ENCODE measurements around the gene PARD3B. TPM values are rescaled to one million over a fixed set of nuclear protein-coding genes. Genes with fewer than 3 reads are reported as not detected.

The PARD3B gene
- total RNA-seq, 1 experiment from 2014 or later: 2.0 TPM

DNA sequence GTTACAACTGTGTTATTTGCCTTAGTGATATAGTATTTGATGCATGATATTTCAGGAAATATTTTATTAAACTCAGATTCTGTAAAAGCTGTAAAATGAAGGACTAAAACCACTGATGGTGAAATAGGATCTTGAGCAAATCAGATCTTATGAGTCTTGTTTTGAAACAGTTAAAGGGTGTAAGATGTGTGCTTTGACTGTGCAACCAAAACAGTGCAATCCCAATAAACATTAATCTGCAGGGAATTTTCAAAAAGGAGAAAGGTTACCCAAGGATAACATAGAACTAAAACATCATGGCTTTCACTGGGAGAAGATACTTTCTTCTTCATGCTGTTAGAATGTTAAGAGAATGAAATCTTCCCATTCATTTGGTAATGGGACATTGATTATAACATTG lies 378.7 kb downstream of the PARD3B start:
- CTCF ChIA-PET: no interaction called here
- H3K79me2 ChIP-seq (ENCODE audit: insufficient read depth, low read length): no peaks in the 10 kb centered on the region
- POLR2A ChIA-PET: no interaction called here
- H3K9ac ChIP-seq (ENCODE audit: low read length): no peak overlapping the region
- no peak overlapping the region for H3K27ac ChIP-seq (ENCODE audit: low read depth, low read length)
- H3K9me3 ChIP-seq (ENCODE audit: control insufficient read depth in 1 of 2, insufficient read depth in 1 of 2, low read depth in 1 of 2, low read length in 2 of 2): no peaks in the 10 kb centered on the region
- no peaks in the 10 kb centered on the region for H3K9me2 ChIP-seq (ENCODE audit: insufficient read depth)
- H3K4me3 ChIP-seq (replicated peaks in 1 of 2; ENCODE audit: low read depth in 1 of 2, low read length in 2 of 2): no peak overlapping the region
- ATAC-seq: no peak
- intact Hi-C loops (cut with micrococcal nuclease): no loop called here
- no peak overlapping the region for H2AFZ ChIP-seq (ENCODE audit: low read depth, low read length, poor library complexity, severe bottlenecking)
- H3K4me2 ChIP-seq (ENCODE audit: low read length): no peak overlapping the region
- BruUV-seq (replicated peaks): no TSS peak
- H3K27me3 ChIP-seq (ENCODE audit: insufficient read depth, low read length): no peaks in the 10 kb centered on the region
- no peaks in the 10 kb centered on the region for H3K36me3 ChIP-seq (ENCODE audit: control insufficient read depth in 1 of 2, insufficient read depth in 2 of 2, low read length in 2 of 2)
- no peaks in the 10 kb centered on the region for H3K4me1 ChIP-seq (ENCODE audit: control insufficient read depth in 1 of 2, insufficient read depth in 2 of 2, low read length in 2 of 2)
- H4K20me1 ChIP-seq (ENCODE audit: insufficient read depth): no peaks in the 10 kb centered on the region
- RAD21 ChIA-PET (ENCODE audit: low non-redundant PET in 1 of 2, low total read pairs in 2 of 2, uncharacterized antibody in 2 of 2, unreplicated experiment in 2 of 2): no interaction called here
- no peak for DNase-seq (ENCODE audit: low read depth, low spot score)
- TF ChIP-seq POLR2AphosphoS5 (IDR thresholded peaks at IDR 0.05; ENCODE audit: low read depth, low read length) (no peak), YY1 (IDR thresholded peaks at IDR 0.05; ENCODE audit: extremely low read depth, insufficient replicate concordance, low read depth, low read length) (no peak), CEBPB (IDR thresholded peaks at IDR 0.05; ENCODE audit: low read depth) (no peak), EZH2 (IDR thresholded peaks at IDR 0.05) (no peak), TCF7L2 (IDR thresholded peaks at IDR 0.05; ENCODE audit: borderline replicate concordance, extremely low read depth, insufficient read depth, insufficient read length) (no peak), POLR2A (IDR thresholded peaks at IDR 0.05; ENCODE audit: borderline replicate concordance, extremely low read depth, insufficient read depth, insufficient read length) (no peak), SIN3A (IDR thresholded peaks at IDR 0.05; ENCODE audit: low read depth) (no peak), CBX3 (IDR thresholded peaks at IDR 0.05; ENCODE audit: low read depth) (no peak), ZFX (IDR thresholded peaks at IDR 0.05) (no peak), SP1 (IDR thresholded peaks at IDR 0.05; ENCODE audit: low read depth) (no peak), FOSL1 (IDR thresholded peaks at IDR 0.05; ENCODE audit: low read depth) (no peak), EZH2phosphoT487 (IDR thresholded peaks at IDR 0.05; ENCODE audit: borderline replicate concordance) (no peak)
- TF ChIP-seq, protein P1, sequence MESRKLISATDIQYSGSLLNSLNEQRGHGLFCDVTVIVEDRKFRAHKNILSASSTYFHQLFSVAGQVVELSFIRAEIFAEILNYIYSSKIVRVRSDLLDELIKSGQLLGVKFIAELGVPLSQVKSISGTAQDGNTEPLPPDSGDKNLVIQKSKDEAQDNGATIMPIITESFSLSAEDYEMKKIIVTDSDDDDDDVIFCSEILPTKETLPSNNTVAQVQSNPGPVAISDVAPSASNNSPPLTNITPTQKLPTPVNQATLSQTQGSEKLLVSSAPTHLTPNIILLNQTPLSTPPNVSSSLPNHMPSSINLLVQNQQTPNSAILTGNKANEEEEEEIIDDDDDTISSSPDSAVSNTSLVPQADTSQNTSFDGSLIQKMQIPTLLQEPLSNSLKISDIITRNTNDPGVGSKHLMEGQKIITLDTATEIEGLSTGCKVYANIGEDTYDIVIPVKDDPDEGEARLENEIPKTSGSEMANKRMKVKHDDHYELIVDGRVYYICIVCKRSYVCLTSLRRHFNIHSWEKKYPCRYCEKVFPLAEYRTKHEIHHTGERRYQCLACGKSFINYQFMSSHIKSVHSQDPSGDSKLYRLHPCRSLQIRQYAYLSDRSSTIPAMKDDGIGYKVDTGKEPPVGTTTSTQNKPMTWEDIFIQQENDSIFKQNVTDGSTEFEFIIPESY (IDR thresholded peaks at IDR 0.05; ENCODE audit: extremely low read depth, insufficient replicate concordance, low read length): no peak
- TF ChIP-seq, protein P2, sequence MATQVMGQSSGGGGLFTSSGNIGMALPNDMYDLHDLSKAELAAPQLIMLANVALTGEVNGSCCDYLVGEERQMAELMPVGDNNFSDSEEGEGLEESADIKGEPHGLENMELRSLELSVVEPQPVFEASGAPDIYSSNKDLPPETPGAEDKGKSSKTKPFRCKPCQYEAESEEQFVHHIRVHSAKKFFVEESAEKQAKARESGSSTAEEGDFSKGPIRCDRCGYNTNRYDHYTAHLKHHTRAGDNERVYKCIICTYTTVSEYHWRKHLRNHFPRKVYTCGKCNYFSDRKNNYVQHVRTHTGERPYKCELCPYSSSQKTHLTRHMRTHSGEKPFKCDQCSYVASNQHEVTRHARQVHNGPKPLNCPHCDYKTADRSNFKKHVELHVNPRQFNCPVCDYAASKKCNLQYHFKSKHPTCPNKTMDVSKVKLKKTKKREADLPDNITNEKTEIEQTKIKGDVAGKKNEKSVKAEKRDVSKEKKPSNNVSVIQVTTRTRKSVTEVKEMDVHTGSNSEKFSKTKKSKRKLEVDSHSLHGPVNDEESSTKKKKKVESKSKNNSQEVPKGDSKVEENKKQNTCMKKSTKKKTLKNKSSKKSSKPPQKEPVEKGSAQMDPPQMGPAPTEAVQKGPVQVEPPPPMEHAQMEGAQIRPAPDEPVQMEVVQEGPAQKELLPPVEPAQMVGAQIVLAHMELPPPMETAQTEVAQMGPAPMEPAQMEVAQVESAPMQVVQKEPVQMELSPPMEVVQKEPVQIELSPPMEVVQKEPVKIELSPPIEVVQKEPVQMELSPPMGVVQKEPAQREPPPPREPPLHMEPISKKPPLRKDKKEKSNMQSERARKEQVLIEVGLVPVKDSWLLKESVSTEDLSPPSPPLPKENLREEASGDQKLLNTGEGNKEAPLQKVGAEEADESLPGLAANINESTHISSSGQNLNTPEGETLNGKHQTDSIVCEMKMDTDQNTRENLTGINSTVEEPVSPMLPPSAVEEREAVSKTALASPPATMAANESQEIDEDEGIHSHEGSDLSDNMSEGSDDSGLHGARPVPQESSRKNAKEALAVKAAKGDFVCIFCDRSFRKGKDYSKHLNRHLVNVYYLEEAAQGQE (IDR thresholded peaks at IDR 0.05; ENCODE audit: low read depth): no peak
- TF ChIP-seq, protein P3, sequence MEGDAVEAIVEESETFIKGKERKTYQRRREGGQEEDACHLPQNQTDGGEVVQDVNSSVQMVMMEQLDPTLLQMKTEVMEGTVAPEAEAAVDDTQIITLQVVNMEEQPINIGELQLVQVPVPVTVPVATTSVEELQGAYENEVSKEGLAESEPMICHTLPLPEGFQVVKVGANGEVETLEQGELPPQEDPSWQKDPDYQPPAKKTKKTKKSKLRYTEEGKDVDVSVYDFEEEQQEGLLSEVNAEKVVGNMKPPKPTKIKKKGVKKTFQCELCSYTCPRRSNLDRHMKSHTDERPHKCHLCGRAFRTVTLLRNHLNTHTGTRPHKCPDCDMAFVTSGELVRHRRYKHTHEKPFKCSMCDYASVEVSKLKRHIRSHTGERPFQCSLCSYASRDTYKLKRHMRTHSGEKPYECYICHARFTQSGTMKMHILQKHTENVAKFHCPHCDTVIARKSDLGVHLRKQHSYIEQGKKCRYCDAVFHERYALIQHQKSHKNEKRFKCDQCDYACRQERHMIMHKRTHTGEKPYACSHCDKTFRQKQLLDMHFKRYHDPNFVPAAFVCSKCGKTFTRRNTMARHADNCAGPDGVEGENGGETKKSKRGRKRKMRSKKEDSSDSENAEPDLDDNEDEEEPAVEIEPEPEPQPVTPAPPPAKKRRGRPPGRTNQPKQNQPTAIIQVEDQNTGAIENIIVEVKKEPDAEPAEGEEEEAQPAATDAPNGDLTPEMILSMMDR (IDR thresholded peaks at IDR 0.05 in 2 of 3, conservative IDR thresholded peaks at IDR 0.05 in 1 of 3; ENCODE audit: borderline replicate concordance in 1 of 3, insufficient read depth in 1 of 3, low read depth in 2 of 3, low read length in 2 of 3): no peak
- TF ChIP-seq, protein P4, sequence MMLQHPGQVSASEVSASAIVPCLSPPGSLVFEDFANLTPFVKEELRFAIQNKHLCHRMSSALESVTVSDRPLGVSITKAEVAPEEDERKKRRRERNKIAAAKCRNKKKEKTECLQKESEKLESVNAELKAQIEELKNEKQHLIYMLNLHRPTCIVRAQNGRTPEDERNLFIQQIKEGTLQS (IDR thresholded peaks at IDR 0.05): no peak
